SIG-M5 treated with dmso at 0.1 percent for 504 hours (cell line): ENCODE results near the gene TUSC2.
"Not testable (repeated sequence)": the region's sequence is repeated elsewhere in the genome, so short reads cannot be mapped to it uniquely, and the experiment has no call there.

Experiments
- DNase-seq: peaks from one replicate; lab custom pipeline; 2025; ENCODE audit not compliant: unreplicated experiment; lab: John Stamatoyannopoulos, UW

Gene TUSC2

DNA sequence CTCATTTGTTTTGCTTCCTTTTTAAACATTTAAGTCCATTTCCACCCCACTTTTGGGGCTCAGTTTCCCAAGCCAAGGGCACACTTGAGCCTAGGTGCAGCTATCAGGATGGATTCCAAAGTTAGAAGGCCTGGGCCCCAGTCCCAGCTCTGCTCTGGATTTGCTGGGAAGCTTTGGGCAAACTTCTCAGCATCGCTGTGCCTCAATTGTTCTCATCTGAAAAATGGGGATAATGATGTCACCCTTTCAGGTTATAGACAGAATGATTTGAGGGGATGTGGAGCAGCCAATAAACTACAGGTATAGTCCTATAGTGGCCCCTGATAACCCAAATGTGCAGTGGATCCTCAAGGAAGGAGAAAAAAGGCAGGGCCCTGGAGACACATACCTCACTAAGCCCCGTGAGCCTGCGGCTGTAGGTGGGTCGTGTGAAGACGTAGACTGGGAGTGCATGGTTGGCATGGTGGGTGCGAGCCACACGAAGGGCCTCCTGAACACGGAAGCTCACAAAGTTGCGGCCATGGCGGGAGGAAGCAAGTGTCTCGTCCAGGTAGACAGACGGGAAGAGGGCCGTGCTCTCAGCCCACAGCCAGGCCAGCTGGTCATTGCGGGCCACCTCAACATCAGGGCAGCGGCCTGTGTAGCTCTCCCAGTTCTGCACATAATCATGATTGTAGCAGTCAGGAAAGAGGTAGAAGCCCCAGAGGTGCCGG lies 8.7 kb downstream of the TUSC2 start:
- DNase-seq = no peak

DNA sequence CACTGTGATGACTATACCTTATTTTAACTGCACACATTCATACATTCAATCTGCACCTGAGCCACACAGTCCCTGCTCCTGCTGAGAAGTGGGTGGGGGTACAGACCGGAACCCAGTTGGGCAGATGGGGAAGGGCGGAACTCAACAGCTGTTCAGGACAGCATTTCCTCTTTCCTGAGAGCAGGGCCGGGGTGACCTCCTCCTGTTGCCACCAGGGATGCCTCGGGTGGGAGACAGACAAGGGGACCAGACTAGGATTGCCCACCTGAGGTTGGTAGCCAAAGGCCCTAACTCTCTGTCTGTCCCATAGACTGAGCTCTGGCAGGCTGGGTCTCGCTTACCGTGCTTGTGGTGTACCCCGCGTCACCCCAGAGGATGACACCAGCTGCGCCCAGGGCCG lies 9.4 kb downstream of the TUSC2 start:
- no peak for DNase-seq

DNA sequence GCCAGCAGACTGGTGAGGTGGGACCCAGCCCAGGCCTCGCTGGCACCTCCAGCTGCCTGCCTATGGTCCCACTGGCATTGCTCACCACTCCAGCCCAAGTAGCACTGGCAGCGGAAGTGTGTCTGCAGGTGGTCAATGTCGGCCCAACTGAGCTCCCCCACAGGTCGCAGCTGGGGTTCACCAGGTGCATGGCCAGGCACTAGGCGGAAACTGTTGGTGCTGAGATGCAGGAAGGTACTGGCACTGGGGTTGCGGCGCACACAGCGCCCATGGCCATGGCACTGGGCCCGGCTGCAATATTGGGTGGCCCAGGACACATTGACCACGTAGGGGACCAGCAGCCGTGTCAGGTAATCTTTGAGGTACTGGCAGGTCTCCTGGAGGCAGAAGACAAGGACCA lies 9.9 kb downstream of the TUSC2 start:
- DNase-seq = no peak

DNA sequence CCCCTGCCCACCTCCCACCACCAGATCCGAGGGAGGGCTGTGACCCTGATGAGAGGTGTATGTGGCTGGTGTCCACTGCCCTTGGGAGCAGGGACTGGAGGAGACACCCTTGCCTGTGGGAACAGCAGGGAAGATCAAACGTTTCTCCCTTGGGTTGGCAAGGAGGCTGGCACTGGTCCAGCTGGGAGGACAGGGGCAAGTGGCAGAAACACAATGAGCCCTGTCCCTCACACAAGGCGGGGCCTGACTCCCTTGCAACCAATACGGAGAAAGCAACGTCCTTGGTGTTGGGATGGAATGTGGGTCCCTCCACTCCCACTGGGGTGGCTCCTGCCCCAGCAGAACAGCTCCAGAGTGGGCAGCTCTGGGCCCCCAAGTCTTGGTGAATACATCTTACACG lies 10.7 kb downstream of the TUSC2 start:
- no peak for DNase-seq

DNA sequence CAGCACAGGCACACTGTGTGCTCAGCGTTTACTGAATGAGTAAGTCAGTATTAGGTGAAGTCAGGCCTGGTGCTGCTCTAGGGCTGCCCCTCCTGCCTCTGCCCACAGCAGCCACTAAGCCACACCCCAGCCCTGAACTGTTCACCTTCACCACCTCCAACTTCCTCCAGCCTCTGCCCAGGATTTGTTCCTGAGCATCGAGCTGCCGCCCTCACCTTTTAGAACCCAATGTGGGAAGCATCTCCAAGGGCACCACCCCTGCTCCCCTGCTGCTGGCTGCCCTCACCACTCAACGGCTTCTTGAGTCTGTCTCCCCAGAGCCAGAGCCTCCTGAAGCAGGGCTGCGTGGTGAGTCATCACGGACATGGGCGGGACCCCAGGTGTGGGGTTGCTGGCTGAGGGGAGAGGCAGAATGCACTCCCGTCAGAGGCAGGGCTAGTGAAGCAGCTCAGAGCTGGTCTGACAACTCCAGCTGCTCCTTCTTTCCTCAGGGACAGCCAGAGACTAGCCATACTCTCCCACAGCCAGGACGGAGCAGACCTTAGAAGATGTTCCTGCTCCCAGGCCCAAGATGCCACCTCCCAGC lies 11.3 kb downstream of the TUSC2 start:
- peak; percentile 46 for DNase-seq

DNA sequence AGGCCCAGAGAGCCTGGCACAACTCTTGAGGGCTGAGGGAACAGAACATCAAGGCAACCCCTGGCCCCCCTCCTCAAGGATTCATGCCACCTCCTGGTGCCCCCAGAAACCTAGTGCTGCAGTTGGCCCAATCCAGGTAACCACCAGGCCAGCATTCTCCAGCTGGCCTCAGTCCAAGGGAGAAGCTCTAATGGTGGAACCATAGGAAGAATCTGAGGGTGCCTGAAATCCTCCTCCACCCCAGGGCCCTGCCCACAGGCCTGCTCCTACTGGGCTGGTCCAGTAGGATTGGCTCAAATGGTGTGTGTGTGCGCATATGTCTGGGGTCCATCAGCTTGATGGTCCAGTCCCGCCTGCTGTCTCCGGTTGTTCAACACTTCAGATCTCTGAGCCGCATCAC lies 13.2 kb downstream of the TUSC2 start:
- no peak for DNase-seq

DNA sequence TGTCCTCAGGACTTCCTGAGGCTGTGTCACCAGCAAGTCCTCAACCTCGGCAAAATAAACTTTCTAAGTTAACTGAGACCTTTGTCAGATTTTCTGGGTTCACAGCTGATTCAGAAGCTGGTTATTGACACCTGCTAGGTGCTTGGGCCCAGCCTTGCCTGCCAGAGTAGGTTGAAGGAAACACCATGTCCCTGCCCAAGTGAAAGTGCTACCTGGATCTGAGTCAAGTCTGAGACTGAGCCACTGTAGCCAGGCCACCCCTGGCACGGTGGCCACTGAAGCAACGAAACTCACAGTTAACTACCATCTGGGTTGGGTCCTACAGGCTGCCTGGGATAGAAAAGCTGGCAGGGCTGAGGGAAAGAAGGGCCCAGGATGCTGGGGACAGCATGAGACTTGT lies 13.7 kb downstream of the TUSC2 start:
- no peak for DNase-seq

DNA sequence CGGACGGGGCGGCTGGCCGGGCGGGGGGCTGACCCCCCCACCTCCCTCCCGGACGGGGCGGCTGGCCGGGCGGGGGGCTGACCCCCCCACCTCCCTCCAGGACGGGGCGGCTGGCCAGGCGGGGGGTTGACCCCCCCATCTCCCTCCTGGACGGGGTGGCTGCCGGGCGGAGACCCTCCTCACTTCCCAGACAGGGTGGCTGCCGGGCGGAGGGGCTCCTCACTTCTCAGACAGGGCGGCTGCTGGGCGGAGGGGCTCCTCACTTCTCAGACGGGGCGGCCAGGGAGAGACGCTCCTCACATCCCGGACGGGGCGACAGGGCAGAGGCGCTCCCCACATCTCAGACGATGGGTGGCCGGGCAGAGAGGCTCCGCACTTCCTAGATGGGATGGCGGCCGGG lies 16.0 kb downstream of the TUSC2 start:
- not testable (repeated sequence) for DNase-seq

DNA sequence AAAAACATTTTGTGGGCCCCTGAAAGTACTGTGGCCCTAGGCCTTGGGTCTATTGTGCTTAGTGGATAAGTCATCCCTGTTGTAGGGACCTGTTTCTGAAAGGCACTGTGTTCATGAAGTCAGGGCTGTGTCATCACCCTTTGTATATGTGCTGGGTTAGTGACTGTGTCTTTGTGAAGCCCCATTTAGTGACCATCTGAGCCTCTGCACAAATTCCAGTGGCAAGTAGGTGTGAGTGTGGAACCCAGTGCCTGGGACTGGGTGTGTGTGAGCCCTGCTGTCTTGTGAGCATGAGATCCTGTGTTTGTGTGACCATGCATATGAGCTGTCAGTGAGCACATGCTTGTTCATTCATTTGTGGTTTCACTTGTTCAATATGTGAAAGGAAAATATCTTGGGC lies 23.4 kb downstream of the TUSC2 start:
- DNase-seq = no peak

DNA sequence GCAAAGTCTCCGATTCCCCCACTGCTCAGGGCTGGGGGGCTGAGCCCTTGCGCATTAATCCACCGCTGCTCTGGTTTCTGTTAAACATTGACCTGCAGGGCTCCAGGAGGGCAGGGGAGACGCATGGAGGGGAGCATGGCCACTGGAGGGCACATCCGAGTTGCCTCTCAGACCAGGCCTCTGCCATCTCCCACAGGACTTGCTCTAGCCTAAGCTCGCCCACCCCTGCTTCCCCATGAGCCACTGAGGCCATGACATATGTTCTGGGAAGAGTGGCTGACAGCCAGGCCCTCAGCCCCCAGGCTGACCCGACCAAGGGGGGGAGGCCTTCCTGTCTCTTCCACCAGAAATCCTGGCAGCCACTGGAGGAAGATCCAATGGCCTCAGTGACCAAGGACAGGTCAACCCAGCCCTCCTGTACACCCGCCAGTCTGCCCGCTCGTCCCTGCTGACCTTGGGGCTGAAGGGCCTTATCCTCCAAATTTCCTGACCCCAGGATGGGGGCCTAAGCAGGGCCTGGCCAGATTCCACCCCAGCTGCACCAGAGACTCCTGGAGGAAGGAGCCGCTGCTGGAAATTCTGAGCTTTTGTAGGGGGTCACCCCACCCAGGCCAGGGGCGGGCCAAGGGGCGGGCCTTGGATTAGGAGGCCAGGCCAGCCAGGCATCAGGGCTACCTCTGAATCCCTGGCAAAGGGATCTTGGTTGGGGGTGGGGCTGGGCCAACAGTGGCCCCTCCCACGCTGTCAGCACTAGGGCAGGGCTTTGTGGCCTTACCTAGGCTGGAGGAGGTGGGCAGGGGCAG lies 24.8 kb downstream of the TUSC2 start, which contains the start of gene HYAL1:
Gene HYAL1 (minus strand): TSS at position 562 of the 803 bp plus-strand sequence. CDS start 618 bp downstream, outside the sequence.
- DNase-seq = no peak

DNA sequence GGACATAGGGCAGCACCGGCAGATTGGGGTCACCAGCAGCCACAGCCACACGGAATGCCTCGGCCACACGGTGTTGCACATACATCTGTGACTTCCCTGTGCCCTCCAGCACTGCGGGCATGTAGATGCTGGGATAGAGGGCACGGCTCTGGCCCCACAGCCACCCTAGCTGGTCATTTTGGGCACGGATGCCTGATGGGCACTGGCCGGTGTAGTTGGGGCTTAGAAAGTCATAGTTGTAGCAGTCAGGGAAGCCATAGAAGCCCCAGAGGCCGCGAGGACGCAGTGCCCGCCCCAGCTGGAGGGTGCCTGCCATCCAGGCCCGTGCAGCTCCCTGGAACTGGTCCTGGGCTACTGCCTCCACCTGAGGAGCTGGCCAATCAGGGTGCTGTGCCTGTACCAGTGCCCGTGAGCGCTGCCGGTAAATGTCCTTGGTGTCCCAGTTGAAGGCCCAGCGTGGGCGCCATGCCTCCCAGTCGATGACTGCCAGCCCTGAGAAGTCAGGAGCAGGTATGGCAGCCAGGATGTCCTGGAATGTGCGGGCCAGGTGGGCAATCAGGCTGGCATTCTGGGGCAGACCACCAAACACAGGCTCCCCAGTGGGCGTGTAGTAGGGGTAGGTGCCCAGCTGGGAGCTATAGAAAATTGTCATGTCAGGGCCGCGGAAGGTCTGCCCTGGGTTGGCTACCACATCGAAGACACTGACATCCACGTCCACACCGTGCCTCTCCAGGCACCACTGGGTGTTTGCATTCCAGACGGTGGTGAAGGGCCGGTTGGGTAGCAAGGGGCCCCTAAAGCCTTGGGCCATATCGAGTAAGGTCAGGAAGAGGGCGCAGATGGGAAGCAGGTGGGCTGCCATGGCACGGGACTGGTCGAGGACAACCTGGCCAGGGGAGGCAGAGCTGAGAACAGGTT lies 25.7 kb downstream of the TUSC2 start:
- no peak for DNase-seq

DNA sequence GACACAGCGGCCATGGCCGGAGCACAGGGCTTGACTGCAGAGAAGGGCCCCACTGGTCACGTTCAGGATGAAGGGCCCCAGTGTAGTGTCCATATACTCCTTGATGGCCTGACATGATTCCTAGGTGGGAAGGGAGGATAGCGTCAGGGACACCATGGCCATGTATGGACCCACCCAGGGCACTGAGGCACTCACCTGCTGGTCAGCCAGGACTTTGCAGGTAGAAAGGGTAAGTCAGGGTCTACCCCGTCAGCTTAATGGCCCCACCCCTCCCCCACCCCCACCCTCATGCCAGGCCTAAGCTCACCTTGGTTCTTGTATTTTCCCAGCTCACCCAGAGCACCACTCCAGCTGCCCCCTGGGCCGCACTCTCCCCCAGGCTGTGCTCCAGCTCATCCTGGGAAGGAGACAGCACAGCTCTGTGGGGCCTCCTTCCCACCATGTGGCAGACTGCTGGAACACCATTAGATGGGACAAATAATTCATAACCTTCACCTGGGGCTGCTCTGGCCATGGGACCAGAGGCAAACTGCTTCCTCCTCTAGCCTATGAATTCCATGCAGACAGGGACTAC lies 27.3 kb downstream of the TUSC2 start:
- DNase-seq = no peak

DNA sequence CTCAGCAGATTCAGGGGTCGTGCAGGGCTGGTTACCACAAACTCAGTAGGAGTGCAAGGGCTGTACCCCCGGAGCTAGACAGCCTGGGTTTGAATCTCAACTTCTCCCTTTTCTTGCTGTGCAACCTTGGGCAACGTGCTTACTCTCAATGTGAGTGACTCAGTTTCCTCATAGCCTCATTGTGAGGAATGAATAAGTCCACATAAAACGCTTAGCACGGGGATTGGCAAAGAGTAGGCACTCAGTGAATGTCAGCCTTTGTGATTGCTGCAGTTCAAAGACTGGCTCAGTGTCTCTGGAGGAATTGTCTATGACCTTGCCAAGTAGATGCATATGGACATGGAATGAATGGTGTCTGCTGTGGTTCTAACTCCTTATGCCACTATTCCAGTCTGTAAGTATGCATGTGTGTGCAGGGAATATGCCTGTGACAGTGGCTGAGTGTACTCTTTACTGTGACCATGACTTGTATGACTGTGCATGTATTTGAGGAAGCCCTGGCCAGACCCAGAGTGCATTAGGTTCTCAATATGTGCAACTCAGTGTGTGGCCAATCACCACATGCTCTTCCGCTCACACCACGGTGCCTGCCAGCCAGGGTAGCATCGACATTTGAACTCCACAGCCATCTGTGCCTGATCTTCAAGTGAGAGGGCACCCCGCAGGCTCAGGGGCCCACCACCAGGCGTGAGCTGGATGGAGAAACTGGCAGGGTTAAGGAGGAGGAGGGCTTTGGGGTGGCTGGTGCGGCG lies 27.9 kb downstream of the TUSC2 start:
- DNase-seq = peak; percentile 84

DNA sequence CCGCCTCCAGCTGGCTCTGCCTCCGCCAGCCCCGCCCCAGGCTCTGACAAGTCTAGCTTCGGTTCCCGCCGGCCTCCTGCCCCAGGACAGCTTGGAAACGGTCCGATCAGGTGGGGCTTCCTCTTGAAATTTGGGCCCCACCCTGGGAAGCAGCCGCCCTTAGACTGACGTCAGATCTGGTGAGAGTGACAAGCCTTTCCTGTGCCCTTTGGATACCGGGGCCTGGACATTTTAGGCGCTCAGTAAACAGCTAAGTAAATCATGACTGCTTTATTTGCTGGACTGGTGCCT lies 28.4 kb downstream of the TUSC2 start:
- no peak for DNase-seq

DNA sequence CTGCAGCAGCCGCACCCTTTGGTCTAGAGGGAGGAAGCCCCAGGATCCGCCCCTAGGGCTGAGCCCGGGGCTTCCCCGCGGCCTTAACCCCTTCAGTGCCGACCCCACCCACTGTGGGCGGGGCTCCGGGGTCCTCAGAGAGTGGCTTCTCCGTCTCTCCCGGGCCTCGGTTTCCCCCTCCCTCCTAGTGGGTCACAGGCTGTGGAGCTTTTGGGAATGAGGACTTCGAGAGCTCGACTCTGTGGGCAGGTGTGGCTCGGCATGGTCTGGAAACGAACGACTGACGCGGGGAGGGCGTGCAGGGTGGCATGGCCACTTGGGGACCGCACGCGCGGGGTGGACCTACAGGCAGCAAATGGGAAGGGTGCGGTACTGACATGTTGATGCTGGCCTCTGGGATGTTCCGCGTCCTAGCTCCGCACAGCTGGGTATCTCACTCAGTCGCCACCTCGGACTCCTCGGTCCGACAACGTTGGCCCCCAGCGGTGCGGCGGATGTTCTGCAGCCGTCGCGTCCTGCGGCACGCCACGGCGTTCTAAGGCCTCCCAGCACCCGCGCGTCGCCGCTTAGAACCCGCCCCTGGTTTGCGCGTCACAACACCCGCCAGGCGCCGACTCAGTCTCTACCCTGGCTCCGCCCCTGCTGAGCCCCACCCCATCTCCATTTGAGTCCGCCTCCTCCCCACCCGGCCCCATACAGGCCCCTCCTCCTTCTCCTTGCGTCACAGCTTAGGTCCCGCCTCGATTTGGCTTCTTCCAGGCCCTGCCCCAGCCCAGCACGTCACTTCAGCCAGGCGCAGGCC lies 29.0 kb downstream of the TUSC2 start, which contains the start of the genes HYAL3 and NAA80:
Gene HYAL3 (minus strand): TSS at position 570 of the 802 bp plus-strand sequence. CDS start 3,803 bp downstream, outside the sequence.
Gene NAA80 (minus strand): TSS at position 570 of the 802 bp plus-strand sequence. CDS start 1,942 bp downstream, outside the sequence.
- DNase-seq = peak; percentile 99

DNA sequence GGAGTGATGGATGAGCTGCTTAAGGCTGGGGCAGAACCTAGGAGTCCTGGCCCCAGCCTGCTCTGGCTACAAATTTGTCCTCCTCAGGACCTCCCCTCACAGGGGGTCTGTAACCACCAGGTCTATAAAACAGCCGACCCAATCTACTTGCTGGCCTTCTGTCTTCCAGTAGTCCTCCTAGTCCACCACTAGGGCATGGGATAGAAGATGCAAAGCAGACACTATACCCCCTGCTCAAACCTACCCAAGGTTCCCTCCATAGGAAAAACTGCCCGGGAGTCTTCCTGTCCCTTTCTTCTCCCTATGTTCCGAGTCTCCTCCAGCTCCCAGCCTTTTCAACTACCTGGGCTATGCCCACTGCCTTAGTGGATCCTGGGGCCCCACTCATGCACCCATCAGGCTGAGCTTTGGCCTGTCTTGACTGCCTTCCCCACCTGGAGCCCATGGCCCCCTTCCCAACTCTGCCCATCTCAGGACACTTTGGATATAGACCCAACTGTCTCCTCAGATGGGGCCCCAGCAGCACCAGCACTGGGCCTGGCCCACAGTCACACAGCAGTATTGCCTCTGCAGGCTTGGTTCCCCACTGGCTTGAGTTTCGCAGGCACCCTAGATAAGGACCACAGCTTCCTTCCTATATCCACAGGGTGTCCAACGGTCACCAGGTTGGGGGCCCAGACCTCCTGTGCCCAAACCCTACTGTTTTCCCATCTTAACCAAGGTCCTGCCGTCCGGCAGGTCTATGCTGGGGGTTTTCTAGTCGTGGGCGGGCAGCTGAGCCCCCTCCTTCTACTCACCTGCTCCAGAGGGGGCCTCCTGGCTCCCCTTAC lies 29.9 kb downstream of the TUSC2 start:
- DNase-seq = peak; percentile 60

DNA sequence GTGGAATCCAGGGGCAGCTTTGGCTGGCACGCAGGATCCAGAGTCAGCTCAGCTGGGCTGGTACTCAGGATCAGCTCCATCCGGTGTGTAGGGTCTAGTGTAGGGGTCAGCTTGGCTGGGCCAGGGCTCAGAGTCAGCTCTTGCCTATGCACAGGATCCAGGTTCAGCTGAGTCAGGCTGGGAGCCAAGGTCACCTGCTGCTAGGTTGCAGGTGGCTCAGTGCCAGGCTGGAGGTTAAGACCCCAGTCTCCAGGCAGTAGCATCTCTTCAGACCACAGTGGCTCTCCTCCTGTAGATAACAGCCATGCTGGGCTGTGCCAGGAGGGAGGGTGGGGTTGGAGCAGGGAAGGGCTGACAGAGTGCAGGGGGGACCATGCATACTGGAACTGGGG lies 30.6 kb downstream of the TUSC2 start:
- DNase-seq = no peak

DNA sequence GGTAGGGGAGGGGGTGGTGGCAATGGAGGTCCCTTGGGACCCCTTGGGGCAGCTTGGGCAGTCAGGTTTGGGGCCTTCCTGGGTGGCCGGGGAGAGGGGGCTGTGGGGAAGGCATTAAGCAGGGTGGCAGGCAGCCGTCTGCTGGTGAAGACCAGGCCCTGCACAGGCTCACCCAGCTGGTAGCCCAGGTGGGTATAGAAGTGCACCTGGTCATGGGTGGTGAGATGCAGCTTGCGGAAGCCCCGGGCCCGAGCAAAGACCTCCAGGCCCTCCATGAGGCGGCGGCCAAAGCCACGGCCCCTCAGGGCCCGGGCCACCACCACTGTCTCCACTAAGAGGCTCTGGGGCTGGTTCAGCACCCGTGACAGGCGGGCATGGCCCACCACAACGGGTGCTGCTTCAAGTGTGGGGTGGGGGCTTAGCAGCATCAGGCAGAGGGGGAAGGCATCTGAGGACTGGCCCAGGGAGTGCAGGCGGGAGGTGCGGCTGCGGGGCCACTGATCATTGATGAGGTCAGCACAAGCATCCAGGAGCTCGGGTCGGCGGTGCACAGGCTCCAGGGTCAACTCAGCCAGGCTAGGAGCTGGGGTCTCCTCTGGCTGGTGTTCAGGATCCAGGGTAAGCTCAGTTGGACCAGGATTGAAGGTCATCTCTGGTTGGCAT lies 31.2 kb downstream of the TUSC2 start:
- no peak for DNase-seq
